Muscle layer of colon (tissue), 2 donors: ENCODE results near the gene SHD.

Source experiments
- H3K27ac ChIP-seq: one replicate; pipeline ENCODE4 v1.7.0; 2013; ENCODE audit warnings: low read depth, mild to moderate bottlenecking, low read length, moderate library complexity
- H3K27me3 ChIP-seq, 2 donors: one replicate each; pipeline ENCODE4 v1.7.0; 2013; ENCODE audit warnings: low read length in 2 of 2, mild to moderate bottlenecking in 2 of 2; ENCODE audit not compliant: insufficient read depth in 2 of 2, control insufficient read depth in 1 of 2
- H3K36me3 ChIP-seq: one replicate; pipeline ENCODE4 v1.7.0; 2013; ENCODE audit warnings: mild to moderate bottlenecking, low read length; ENCODE audit not compliant: insufficient read depth
- H3K4me1 ChIP-seq: one replicate; pipeline ENCODE4 v1.7.0; 2013; ENCODE audit warnings: mild to moderate bottlenecking, low read length; ENCODE audit not compliant: insufficient read depth
- H3K4me3 ChIP-seq, 2 donors: one replicate each; pipeline ENCODE4 v1.7.0; 2013; ENCODE audit warnings: low read length in 2 of 2, low read depth in 1 of 2, mild to moderate bottlenecking in 1 of 2, moderate library complexity in 1 of 2
- H3K9ac ChIP-seq: one replicate; pipeline ENCODE4 v1.7.0; 2013; ENCODE audit warnings: low read length
- H3K9me3 ChIP-seq: one replicate; pipeline ENCODE4 v1.7.0; 2013; ENCODE audit warnings: mild to moderate bottlenecking, low read length
- donor health status: abdominal sarcoma.
- donor health status: Adenocarcinoma of cecum.

Gene SHD

GRCh38 chr19:4338441-4339355, 59.6 kb downstream of the SHD start, which contains the start of gene STAP2:
Gene STAP2 (minus strand): TSS chr19:4338827. CDS start chr19:4338753, 74 bp downstream.
- Histone ChIP-seq H3K4me1 (peaks cover 5% of the 10 kb centered on the region), H3K27me3 (no peaks in the 10 kb centered on the region), H3K9ac (no peak within 1 kb of the TSS), H3K4me3 (peak within 1 kb of the TSS; percentile 30 to 53), H3K36me3 (no peaks in the 10 kb centered on the region), H3K27ac (no peak within 1 kb of the TSS), H3K9me3 (no peaks in the 10 kb centered on the region)
